HG03520 (cell line): ENCODE results near the gene MYO5B.
"Not testable (repeated sequence)": the region's sequence is repeated elsewhere in the genome, so short reads cannot be mapped to it uniquely, and the experiment has no call there.

Experiments
- ATAC-seq: cut with Tn5 transposase; IDR thresholded peaks from one replicate; pipeline ENCODE4 v1.9.1; 2021; ENCODE audit warnings: mild to moderate bottlenecking, moderate library complexity; ENCODE audit not compliant: unreplicated experiment

The MYO5B gene

DNA sequence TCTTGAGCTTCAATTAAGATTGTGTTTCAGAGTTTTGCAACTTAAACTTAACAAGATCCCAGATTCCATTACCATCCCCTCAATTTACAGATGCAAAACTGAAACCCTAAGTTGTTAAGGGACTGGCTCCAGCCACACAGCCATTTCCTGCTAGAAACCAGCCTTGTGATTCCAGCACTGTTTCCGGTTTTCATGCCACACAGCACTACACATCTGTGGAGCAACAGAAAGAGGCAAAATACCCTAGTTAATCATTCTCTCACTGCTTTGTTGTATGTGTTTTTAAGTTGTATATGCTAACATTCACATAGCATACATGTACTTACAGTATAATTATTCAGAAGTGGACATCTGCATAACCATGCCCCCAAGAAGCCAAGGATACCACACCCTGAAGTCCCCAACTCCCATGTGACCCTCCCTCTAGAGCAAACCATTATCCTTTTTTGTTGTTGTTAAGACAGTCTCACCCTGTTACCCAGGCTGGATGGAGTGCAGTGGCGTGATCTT lies 87.4 kb downstream of the MYO5B start:
- no peak for ATAC-seq

- no peak for ATAC-seq
Observed at GRCh38 chr18:50105027-50105426, 89.9 kb downstream of the MYO5B start.

GRCh38 chr18:50104421-50104820 lies 90.5 kb downstream of the MYO5B start:
- ATAC-seq = no peak

DNA sequence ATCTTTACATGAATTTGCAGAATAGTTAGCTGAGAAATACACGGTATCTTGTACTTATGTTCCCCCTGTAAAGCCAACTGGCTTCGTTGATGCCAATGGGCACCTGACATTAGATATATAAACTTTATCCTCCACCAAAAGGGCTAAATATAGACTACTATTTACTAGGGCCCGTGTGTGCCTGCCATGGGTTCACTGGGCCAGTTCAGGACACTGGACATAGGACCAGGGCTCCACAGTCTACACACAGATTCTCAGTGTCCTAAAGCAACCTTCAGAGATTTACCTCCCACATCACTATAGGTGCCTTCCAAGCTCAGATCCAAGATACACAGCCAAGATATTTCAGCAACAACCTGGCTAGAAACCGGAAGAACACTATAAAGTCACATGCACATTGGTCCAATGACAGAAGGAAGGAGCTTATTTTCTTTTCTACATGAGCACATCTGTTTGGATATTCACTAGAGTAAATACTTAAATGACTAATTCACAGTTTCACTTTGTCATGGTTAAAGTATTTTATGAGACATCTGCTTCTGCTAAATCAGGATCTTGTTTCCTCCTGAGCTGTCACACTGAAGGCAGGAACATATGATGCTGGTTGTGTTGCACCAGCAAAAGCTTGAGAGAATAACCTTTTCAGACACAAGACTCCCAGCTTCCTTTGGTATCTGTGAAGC lies 95.1 kb downstream of the MYO5B start:
- peak; percentile 86 for ATAC-seq

DNA sequence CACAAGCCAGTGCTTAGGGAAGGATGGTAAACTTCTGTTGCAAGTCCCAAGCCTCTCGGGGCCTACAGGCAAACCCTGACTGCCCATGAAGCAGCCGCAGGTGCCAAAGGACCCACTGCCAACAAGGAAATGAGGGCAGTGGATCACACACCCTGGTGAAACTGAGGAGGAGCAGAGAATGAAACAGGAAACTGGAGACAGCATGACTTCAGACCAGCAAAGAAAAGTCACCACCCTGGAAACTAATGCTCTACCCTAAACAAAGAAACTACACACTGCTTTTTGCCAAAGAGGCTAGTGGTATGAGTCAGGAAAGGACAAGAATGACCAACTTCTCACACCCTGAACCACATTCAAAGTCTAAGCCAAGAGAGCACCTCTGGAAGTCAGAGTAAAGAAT lies 97.2 kb downstream of the MYO5B start:
- peak; percentile 36 for ATAC-seq

GRCh38 chr18:50096766-50097435 lies 98.0 kb downstream of the MYO5B start:
- no peak for ATAC-seq

DNA sequence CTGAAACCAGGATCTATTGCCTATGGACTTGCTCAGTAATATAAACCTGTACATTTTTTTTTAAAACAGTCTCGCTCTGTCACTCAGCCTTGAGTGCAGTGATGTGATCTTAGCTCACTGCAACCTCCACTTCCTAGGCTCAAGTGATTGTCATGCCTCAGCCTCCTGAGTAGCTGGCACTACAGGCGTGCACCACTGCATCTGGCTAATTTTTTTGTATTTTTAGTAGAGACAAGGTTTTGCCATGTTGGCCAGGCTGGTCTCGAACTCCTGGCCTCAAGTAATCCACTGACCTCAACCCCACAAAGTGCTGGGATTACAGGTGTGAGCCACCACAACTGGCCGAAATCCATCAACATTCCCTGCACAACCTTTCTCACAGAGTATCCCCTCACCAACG lies 100.2 kb downstream of the MYO5B start:
- not testable (repeated sequence) for ATAC-seq

- no peak for ATAC-seq
Observed at GRCh38 chr18:50094221-50094773, 100.7 kb downstream of the MYO5B start.

DNA sequence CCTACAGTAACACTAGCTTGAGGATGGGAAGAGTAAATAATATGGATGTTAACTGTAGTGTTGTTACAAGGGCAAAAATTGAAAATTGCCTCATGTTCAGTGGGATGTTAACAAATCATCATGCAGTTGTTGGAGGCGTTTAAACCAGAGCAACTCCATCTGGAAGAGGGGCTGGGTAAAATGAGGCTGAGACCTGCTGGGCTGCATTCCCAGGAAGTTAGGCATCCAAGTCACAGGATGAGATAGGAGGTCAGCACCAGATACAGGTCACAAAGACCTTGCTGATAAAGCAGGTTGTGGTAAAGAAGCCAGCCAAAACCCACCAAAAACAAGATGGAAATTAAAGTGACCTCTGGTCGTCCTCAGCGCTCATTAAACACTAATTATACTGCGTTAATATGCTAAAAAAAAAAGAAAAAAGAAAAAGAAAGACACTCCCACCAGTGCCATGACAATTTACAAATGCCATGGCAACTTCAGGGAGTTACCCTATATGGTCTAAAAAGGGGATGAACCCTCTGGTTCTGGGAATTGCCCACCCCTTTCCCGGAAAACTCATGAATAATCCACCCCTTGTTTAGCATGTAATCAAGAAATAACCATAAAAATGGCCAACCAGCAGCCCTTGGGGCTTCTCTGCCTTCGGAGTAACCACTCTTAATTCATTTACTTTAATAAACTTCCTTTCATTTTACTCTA lies 101.4 kb downstream of the MYO5B start:
- no peak for ATAC-seq

DNA sequence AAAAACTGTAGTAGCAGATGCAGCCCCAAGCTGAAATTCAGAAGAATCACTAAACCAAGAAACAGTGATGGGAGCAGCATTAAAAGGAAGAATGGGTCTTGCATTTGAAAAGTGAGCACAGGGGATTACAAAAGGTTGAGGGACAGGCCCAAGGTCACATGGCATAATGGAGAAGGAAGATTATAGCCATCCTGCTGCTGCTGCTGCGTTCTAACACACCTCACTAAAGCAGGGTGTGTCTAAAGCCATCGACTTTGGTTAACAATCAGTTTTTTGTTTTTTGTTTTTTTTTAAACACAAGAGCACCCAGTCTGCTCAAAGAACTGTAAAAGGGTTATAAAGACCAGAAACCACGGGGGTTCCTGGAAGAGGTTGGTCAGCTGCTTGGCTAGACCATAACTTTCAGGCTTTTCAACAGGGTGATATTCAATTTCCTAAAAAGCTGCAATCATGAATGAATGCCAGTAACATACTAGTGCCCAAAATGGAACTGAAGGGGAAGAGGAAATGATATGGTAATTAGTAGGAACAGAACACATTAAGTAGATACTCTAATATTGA lies 102.6 kb downstream of the MYO5B start:
- no peak for ATAC-seq

- ATAC-seq = no peak
Observed at GRCh38 chr18:50091509-50092244, 103.3 kb downstream of the MYO5B start.

DNA sequence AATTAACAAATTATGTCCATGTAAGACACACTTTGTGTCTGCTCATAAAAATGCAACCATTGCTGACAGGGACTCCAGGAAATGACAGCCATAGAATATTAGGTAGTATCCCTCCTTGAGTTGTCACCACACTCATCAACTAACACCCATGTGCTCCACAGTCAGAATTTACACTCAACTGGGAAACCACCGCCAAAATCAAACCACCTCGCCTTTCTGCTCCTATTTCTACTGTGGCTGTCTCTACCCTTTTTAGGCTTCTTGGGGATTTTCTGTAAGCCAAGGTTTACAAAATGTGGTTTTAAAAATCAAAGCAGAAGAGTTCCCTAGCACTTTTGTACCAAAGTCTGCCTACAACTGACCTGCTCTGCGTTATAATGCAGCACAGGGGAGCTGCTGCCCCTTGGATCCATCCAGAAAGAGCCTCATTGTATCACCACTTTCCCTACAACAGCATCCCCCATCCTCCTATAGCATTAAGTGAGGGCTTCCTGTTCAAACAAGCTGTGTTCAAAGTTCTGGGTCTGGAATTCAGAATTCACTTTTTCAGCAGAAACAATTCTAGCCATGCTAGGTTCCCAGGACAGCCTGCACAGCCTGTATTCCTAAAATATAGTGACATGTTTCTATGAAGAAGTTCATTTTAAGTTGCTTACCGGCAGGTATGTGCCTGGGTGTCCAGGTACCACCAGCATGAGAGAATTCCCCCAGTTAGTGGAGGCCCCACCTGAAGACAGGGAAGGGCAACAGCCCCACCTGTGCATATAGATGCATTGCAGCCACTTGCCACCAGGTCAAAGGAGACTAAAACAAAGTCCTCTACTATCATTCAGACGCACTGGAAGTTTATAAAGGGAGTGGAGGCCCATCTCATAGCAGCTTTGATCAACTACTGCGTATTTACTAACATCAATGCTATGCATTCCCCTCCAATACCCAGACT lies 104.3 kb downstream of the MYO5B start:
- no peak for ATAC-seq

GRCh38 chr18:50089702-50090101 lies 105.2 kb downstream of the MYO5B start:
- no peak for ATAC-seq

- ATAC-seq = no peak
Observed at GRCh38 chr18:50083708-50084107, 111.2 kb downstream of the MYO5B start.

DNA sequence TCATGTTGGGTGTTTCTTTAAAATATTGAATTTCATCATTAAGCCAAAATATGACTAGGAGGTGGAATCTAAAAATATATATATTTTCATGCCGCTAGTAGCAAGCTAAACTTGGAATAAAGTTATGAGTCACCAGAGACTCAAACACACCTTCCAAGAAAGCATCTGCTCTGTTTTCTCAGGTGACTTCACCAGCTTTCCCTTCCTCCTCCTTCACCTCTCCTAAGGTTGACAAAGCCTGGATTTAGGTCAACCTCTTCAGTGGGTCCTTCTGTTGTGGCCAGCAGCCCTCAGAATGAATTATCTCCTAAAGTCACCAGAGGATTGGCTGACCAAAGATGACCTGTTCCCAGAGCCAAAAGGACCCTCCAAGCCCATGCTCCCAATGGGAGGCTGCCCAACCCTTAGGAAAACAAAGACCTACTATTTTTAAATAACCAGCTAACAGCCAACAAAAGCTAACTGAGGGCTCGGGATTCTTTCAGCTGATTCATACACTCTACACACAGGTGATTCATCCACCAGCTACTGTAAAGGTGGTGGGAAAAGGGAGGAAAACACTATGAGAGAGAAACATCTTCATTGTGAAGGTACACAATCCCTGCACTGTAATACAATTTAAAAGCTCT lies 113.9 kb downstream of the MYO5B start:
- no peak for ATAC-seq

DNA sequence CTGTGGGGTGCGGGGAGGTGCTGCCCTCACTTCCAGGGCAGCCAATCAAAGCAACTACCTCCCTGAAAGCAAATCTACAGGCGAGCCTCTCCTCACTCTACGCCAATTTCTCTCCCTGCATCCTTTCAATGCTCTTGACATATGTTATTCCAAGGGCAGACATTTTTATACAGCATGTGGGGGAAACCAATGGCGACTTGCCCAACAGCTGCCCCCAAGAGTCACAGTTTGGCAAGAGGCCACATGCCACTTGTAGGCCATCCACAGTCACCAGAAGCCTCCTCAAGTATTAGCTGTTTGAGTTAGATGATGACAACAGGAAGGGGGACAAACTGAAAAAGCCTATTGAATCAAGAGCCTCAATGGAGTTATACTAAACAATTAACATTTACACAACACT lies 114.6 kb downstream of the MYO5B start:
- no peak for ATAC-seq

- ATAC-seq = no peak
Observed at GRCh38 chr18:50079571-50080295, 115.2 kb downstream of the MYO5B start.

- ATAC-seq = no peak
Observed at GRCh38 chr18:50076277-50076676, 118.7 kb downstream of the MYO5B start.
